Fibroblast of skin of back (primary cell): ENCODE results near the gene PCK1.

Experiments
- DNase-seq: peaks from one replicate; pipeline ENCODE4 v3.0.0-alpha.2; 2013

The PCK1 gene

GRCh38 chr20:57589728-57590484 lies 29.0 kb downstream of the PCK1 start:
- DNase-seq: no peak

- no peak for DNase-seq
Observed at GRCh38 chr20:57590485-57591288, 29.8 kb downstream of the PCK1 start.

- no peak for DNase-seq
Observed at GRCh38 chr20:57591289-57592229, 30.6 kb downstream of the PCK1 start.

- no peak for DNase-seq
Observed at GRCh38 chr20:57592263-57593092, 31.6 kb downstream of the PCK1 start.

- no peak for DNase-seq
Observed at GRCh38 chr20:57593134-57593886, 32.4 kb downstream of the PCK1 start.

GRCh38 chr20:57594092-57594951 lies 33.4 kb downstream of the PCK1 start:
- DNase-seq: peak; percentile 15

- no peak for DNase-seq
Observed at GRCh38 chr20:57595041-57596030, 34.4 kb downstream of the PCK1 start.

GRCh38 chr20:57596358-57596757 lies 35.4 kb downstream of the PCK1 start:
- DNase-seq: no peak

GRCh38 chr20:57596998-57597939 lies 36.4 kb downstream of the PCK1 start:
- DNase-seq: peak; percentile 36

GRCh38 chr20:57598060-57598459 lies 37.1 kb downstream of the PCK1 start:
- no peak for DNase-seq

- no peak for DNase-seq
Observed at GRCh38 chr20:57598491-57598890, 37.6 kb downstream of the PCK1 start.

GRCh38 chr20:57600320-57601210 lies 39.7 kb downstream of the PCK1 start:
- peak; percentile 51 for DNase-seq

GRCh38 chr20:57601211-57601570 lies 40.3 kb downstream of the PCK1 start:
- DNase-seq: no peak

- DNase-seq: no peak
Observed at GRCh38 chr20:57601737-57602136, 40.8 kb downstream of the PCK1 start.

GRCh38 chr20:57603120-57603519 lies 42.2 kb downstream of the PCK1 start:
- no peak for DNase-seq

- DNase-seq: no peak
Observed at GRCh38 chr20:57605045-57605444, 44.1 kb downstream of the PCK1 start.

GRCh38 chr20:57605878-57606277 lies 45.0 kb downstream of the PCK1 start:
- no peak for DNase-seq
